Transverse colon (tissue), 3 donors: ENCODE measurements around the gene FAM229A.

ENCODE experiments used
- POLR2A ChIP-seq: fragments of 450-650 bp; IDR thresholded peaks from one replicate; pipeline ENCODE4 v1.6.1; 2016; ENCODE audit warnings: antibody characterized with exemption, mild to moderate bottlenecking, moderate library complexity
- TF ChIP-seq, protein P1 (sequence below), 5 experiments: fragments of 200-600 bp in 3 of 5; fragments of 450-650 bp in 2 of 5; sonication (generic) in 3 of 5; IDR thresholded peaks; 1 replicate in 2 of 5; 2 replicates in 3 of 5; pipeline ENCODE4 v1.5.1; 2016 to 2017; ENCODE audit warnings: antibody characterized with exemption in 5 of 5, inconsistent platforms in 3 of 5, mild to moderate bottlenecking in 2 of 5, moderate library complexity in 1 of 5

DNA sequence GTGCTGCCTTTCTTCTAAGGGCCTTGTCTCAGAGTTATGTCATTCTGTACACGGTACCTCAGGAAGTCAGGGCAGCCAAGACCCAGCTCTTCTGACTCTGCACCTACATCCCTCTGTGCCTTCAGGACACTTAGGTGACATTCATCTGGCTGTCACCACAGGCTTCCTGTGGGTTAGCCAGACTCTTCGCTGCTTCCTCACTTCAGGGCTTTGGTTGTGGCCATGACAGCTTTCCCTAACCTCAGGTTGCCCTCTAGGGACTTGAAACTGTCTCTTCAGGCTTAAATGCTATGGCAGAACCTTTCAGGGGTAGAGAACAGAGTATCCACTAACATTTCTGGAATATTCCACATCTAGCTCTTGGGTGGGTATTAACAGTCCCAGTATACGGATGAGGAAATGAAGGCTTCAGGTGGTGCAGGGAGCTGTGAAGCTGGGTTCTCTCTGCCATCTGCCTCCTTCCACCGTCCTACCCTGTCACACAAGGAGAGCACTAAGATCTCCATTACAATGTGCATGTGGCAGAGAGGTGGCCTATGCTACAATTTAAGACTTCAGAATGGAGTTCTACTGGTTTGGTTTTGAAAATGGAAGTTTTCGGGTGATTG lies 10.0 kb upstream of the FAM229A start:
- TF ChIP-seq, protein P1, sequence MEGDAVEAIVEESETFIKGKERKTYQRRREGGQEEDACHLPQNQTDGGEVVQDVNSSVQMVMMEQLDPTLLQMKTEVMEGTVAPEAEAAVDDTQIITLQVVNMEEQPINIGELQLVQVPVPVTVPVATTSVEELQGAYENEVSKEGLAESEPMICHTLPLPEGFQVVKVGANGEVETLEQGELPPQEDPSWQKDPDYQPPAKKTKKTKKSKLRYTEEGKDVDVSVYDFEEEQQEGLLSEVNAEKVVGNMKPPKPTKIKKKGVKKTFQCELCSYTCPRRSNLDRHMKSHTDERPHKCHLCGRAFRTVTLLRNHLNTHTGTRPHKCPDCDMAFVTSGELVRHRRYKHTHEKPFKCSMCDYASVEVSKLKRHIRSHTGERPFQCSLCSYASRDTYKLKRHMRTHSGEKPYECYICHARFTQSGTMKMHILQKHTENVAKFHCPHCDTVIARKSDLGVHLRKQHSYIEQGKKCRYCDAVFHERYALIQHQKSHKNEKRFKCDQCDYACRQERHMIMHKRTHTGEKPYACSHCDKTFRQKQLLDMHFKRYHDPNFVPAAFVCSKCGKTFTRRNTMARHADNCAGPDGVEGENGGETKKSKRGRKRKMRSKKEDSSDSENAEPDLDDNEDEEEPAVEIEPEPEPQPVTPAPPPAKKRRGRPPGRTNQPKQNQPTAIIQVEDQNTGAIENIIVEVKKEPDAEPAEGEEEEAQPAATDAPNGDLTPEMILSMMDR (IDR thresholded peaks at IDR 0.05), result no peak
- no peak for TF ChIP-seq POLR2A
